Adipose tissue (tissue), 3 donors: ENCODE data around the gene KDM7A. TPM values are rescaled to one million over a fixed set of nuclear protein-coding genes. Genes with fewer than 3 reads are reported as not detected.

Experiments
- H3K27ac ChIP-seq: one replicate; pipeline ENCODE4 v1.5.1; 2013; ENCODE audit warnings: low read depth, low read length
- WGBS, 3 donors: extraction: QIAGEN DNeasy Blood & Tissue Kit; methylation state at CpG; one replicate each; pipeline ENCODE4 v1.1.7; 2013; 5-methylcytosine and 5-hydroxymethylcytosine counted together
- polyA plus RNA-seq, 3 donors: library from polyadenylated mRNA; stranded (reverse); fragments of 200-250 nt; gene quantifications; one replicate each; pipeline ENCODE4 v1.2.3, GENCODE V29; 2013
- donor health status: healthy with polysubstance abuse.
- donor health status: Bipolar disorder and iron deficiency.
- donor health status: healthy.

KDM7A gene
- polyA plus RNA-seq, 3 donors, result 2.9 to 6.3 (median 6.0) TPM

GRCh38 chr7:140048138-140048537 lies 128.6 kb downstream of the KDM7A start:
- H3K27ac ChIP-seq, result no peak overlapping the region
- WGBS, 3 donors, result 93 to 99% (median 97%) methylated on average over 4 of the region's 4 CpGs

GRCh38 chr7:140047197-140047596 lies 129.6 kb downstream of the KDM7A start:
- 90 to 98% (median 97%) methylated on average over 3 of the region's 3 CpGs for WGBS, 3 donors
- H3K27ac ChIP-seq, result no peak overlapping the region

GRCh38 chr7:140045697-140046096 lies 131.1 kb downstream of the KDM7A start:
- 24 to 81% (median 70%) methylated on average over 6 of the region's 6 CpGs for WGBS, 3 donors
- H3K27ac ChIP-seq, result no peak overlapping the region

- H3K27ac ChIP-seq, result no peak overlapping the region
- WGBS, 3 donors, result 95 to 98% (median 96%) methylated on average over 6 of the region's 6 CpGs
These were observed 132.5 kb downstream of the KDM7A start for GRCh38 chr7:140044251-140044650.

- WGBS, 3 donors, result 82 to 94% (median 91%) methylated on average over 10 of the region's 10 CpGs
- no peak overlapping the region for H3K27ac ChIP-seq
These were observed 134.5 kb downstream of the KDM7A start for GRCh38 chr7:140042386-140042670.

GRCh38 chr7:140041659-140042385 lies 135.0 kb downstream of the KDM7A start:
- WGBS, 3 donors, result 90 to 92% (median 91%) methylated on average over 12 of the region's 12 CpGs
- no peak overlapping the region for H3K27ac ChIP-seq

- WGBS, 3 donors, result 92 to 97% (median 97%) methylated on average over 12 of the region's 12 CpGs
These were observed 136.9 kb downstream of the KDM7A start for GRCh38 chr7:140039896-140040295.

GRCh38 chr7:140039066-140039465 lies 137.7 kb downstream of the KDM7A start:
- WGBS, 3 donors, result 67 to 79% (median 75%) methylated on average over 7 of the region's 7 CpGs
- no peak overlapping the region for H3K27ac ChIP-seq

More at GRCh38 chr7:140039896-140040295, 136.9 kb downstream of the KDM7A start:
- H3K27ac ChIP-seq, result no peak overlapping the region

GRCh38 chr7:140036224-140036962 lies 140.4 kb downstream of the KDM7A start:
- no peak overlapping the region for H3K27ac ChIP-seq
- WGBS, 3 donors, result 54 to 76% (median 64%) methylated on average over 11 of the region's 11 CpGs

GRCh38 chr7:140035400-140036223 lies 141.2 kb downstream of the KDM7A start:
- H3K27ac ChIP-seq, result no peak overlapping the region
- WGBS, 3 donors, result 82 to 86% (median 85%) methylated on average over 4 of the region's 7 CpGs

Other genes starting within 250 kb of the KDM7A start
- gene PARP12, start 114.0 kb downstream of the KDM7A start, polyA plus RNA-seq, result 10 to 100 TPM; 11.3 to 24.3 (median 17.7) TPM
- gene SLC37A3, start 221.5 kb upstream of the KDM7A start, polyA plus RNA-seq, result 10 to 100 TPM; 14.7 to 21.3 (median 20.2) TPM
- gene RAB19, start 227.1 kb upstream of the KDM7A start, polyA plus RNA-seq, result 1 to 10 TPM in 1 of 3 donors, not detected in 2; 2.0 TPM